ENCODE measurements around the gene GSAP.

GSAP gene

DNA sequence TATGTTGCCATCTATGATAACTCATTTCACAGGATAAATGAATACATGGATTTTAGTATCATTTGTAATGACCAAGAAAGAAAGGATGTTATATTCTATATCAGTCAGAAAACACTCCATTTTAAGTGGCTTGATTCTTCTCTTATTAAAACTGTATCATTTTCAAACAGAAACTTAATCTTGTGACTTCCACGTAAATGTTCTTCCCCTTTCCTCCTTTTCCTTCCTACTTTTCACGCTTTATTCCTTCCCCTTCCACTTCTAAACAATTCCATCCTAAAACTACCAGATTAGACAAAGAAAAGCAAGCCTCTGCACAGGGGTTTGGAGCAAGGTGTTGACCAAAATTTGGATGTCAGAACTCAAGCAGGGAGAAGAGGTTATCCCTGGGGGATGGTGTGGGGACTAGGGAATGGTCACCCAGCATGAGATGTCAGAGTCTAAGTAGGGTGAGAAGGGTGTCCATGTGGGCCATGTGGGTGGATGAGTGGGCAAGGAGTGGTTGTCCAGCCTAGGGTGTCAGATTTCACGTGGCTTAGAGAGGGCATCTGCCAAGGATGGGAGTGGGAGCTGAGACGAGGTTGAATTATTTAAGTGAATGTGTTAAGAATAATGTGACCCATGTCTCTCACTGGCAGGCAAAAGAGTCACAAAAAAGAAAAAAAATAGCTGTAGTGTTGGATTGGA, 5.0 kb upstream of the GSAP start:
- no peaks in the 10 kb centered on the region for H3K27me3 ChIP-seq (replicated peaks; ENCODE audit: control insufficient read depth, insufficient read depth, low read length)
- no peak overlapping the region for H3K4me3 ChIP-seq (ENCODE audit: low read length)
- H3K36me3 ChIP-seq (ENCODE audit: control insufficient read depth, insufficient read depth, low read length, severe bottlenecking), result no peaks in the 10 kb centered on the region
- peaks cover 21% of the 10 kb centered on the region for H3K4me1 ChIP-seq (ENCODE audit: control insufficient read depth, insufficient read depth, low read length)
- no peak overlapping the region for H3K9ac ChIP-seq (ENCODE audit: low read length)
- DNase-seq (ENCODE audit: low read depth), result no peak
- no peaks in the 10 kb centered on the region for H3K9me3 ChIP-seq (ENCODE audit: control insufficient read depth, low read length)

DNA sequence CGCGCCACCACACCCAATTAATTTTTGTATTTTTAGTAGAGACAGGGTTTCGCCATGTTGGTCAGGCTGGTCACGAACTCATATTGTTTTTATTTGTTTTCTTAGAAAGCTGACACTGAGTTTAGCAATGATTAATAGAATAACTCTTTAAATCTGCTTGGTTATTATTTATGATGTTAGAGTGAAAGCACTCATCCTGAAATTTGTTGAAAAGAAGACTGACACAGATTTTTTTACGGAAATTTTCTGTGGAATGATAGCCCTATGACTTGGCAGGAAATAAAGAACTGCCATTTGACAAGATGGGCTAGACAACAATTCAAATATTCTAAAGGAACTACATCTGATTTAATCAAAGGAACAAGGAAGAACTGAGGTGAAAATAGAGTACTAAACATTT, 4.3 kb upstream of the GSAP start:
- Histone ChIP-seq H3K9me3 (ENCODE audit: control insufficient read depth, low read length) (no peaks in the 10 kb centered on the region), H3K4me1 (ENCODE audit: control insufficient read depth, insufficient read depth, low read length) (peaks cover 16% of the 10 kb centered on the region), H3K36me3 (ENCODE audit: control insufficient read depth, insufficient read depth, low read length, severe bottlenecking) (no peaks in the 10 kb centered on the region), H3K27me3 (replicated peaks; ENCODE audit: control insufficient read depth, insufficient read depth, low read length) (no peaks in the 10 kb centered on the region), H3K4me3 (ENCODE audit: low read length) (no peak overlapping the region), H3K9ac (ENCODE audit: low read length) (no peak overlapping the region)
- DNase-seq (ENCODE audit: low read depth), result no peak

DNA sequence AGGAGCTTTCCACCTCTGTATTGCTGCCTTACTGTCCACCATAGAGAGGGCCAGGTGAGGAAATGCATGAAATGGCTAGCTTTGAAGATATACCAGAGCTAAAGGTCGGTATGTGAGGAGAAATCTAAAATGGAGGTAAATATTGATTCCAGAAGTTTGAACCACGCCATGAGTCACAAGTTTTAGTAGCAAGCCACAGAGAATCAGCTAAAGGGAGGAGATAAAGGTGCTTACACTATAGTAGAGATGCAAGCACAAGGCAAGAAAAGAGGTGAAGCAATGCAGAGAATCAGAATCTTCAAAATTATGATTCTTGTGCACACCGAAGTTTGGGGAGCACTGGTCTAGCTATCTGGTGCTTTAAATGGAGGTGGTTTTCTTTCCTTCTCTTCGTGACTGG, 3.0 kb upstream of the GSAP start:
- Histone ChIP-seq H3K27me3 (replicated peaks; ENCODE audit: control insufficient read depth, insufficient read depth, low read length) (no peaks in the 10 kb centered on the region), H3K9ac (ENCODE audit: low read length) (no peak overlapping the region), H3K4me3 (ENCODE audit: low read length) (no peak overlapping the region), H3K9me3 (ENCODE audit: control insufficient read depth, low read length) (no peaks in the 10 kb centered on the region), H3K4me1 (ENCODE audit: control insufficient read depth, insufficient read depth, low read length) (peaks cover 13% of the 10 kb centered on the region), H3K36me3 (ENCODE audit: control insufficient read depth, insufficient read depth, low read length, severe bottlenecking) (no peaks in the 10 kb centered on the region)
- DNase-seq (ENCODE audit: low read depth), result no peak

DNA sequence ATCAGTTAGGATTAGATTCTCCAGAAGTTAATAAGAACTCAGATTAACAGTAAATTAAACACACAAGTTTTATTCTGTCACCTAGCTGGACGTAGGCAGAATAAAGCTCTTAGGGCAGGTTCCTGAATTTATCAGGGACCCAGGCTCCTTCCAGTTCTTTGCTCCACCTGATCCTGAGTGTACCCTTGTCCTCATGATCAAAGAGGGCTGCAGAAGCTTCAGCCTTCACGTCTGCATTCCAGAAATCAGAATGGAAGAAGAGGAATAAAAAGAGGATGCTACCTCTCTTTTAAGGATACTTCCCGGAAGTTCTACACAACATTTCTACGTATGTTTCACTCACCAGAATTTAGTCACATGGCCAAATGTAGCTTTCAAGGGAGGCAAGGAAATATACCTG, 1.7 kb upstream of the GSAP start:
- Histone ChIP-seq H3K4me1 (ENCODE audit: control insufficient read depth, insufficient read depth, low read length) (peaks cover 22% of the 10 kb centered on the region), H3K9me3 (ENCODE audit: control insufficient read depth, low read length) (no peaks in the 10 kb centered on the region), H3K9ac (ENCODE audit: low read length) (no peak overlapping the region), H3K27me3 (replicated peaks; ENCODE audit: control insufficient read depth, insufficient read depth, low read length) (no peaks in the 10 kb centered on the region), H3K4me3 (ENCODE audit: low read length) (no peak overlapping the region), H3K36me3 (ENCODE audit: control insufficient read depth, insufficient read depth, low read length, severe bottlenecking) (no peaks in the 10 kb centered on the region)
- no peak for DNase-seq (ENCODE audit: low read depth)

DNA sequence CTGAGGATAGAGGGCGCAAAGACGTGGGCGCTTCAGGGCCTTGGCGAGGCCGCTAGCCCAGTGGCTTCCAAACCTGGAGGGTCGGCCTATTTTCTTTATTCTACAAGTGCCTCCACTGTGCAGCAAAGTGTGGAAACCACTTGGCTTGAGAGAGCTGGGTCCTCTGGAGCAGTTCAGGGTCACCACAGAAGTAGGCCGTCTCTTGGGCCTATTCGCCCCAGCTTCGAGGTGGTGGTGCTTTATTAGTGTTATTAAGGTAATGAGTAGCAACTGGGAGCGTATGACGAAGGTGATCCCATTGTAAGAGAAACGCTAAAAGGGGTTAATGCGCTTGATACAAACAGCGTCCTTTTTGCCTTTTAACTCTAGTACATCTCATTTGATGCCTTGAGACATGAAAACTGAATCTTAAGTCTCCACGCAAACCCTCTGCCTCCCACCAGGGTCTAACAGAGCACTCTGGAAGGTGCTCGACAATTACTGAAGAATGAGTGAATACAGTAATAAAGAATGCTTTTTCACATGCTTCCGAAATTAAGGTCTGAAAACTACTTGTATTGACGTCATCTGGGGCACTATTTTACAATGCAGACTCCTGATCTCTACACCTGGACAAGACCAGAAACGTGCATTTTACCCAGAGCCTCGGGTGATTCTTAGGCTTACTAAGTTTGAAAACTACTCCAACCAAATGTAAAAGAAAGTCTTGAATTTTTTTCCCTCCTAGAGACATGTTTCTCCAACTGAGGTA, 647 bp upstream of the GSAP start:
- Histone ChIP-seq H3K4me1 (ENCODE audit: control insufficient read depth, insufficient read depth, low read length) (peaks cover 22% of the 10 kb centered on the region), H3K4me3 (ENCODE audit: low read length) (peak overlapping the region; percentile 82), H3K36me3 (ENCODE audit: control insufficient read depth, insufficient read depth, low read length, severe bottlenecking) (no peaks in the 10 kb centered on the region), H3K9me3 (ENCODE audit: control insufficient read depth, low read length) (no peaks in the 10 kb centered on the region), H3K27me3 (replicated peaks; ENCODE audit: control insufficient read depth, insufficient read depth, low read length) (no peaks in the 10 kb centered on the region), H3K9ac (ENCODE audit: low read length) (peak overlapping the region; percentile 83)
- DNase-seq (ENCODE audit: low read depth), result no peak

DNA sequence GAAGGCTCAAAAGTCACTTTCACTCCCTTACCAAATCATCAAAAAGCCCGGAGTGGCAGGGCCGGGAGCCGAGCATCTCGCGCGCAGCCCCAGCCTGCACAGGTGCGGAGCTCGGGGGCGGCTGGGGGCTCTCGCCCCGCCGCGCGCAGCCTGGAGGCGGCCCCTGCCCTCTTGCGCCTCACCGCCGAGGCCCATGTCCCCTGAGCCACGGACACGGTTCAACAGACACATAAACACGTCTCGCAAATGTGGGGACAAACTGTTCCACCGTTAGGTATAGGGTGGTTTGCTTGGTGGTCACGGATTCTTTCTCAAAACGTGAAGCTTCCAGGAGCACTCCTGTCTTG, 700 bp downstream of the GSAP start:
- H3K36me3 ChIP-seq (ENCODE audit: control insufficient read depth, insufficient read depth, low read length, severe bottlenecking), result no peaks in the 10 kb centered on the region
- H3K4me3 ChIP-seq (ENCODE audit: low read length), result peak overlapping the region; percentile 82
- DNase-seq (ENCODE audit: low read depth), result no peak
- H3K9me3 ChIP-seq (ENCODE audit: control insufficient read depth, low read length), result no peaks in the 10 kb centered on the region
- peaks cover 32% of the 10 kb centered on the region for H3K4me1 ChIP-seq (ENCODE audit: control insufficient read depth, insufficient read depth, low read length)
- H3K9ac ChIP-seq (ENCODE audit: low read length), result peak overlapping the region; percentile 83
- H3K27me3 ChIP-seq (replicated peaks; ENCODE audit: control insufficient read depth, insufficient read depth, low read length), result no peaks in the 10 kb centered on the region

DNA sequence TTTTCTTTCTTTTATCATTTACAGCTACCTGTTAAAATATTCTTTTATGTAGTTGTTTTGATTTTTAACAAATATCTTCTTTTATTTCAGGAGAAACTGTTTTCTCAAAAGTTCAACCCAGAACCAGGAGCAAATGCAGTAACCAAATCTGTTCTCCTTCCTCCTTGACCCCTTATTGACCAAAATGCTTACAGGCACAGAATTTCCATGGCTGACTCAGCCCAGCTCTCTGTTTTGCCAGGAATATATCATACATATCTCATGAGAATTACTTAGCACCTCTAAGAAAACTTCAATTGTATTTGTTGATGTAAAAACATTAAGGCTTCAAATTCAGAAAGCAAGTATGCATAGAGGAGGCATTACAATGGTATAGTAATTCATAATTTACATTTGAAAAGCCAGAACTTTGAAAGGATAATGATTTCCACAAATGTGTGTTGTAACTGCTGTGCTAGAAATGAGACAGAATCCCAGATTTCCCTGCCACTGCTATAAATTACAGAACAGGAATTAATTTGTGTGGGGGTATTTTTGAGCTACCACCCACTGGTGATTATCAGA, 2.2 kb downstream of the GSAP start:
- peak overlapping the region; percentile 20 for H3K9ac ChIP-seq (ENCODE audit: low read length)
- H3K27me3 ChIP-seq (replicated peaks; ENCODE audit: control insufficient read depth, insufficient read depth, low read length), result no peaks in the 10 kb centered on the region
- no peak overlapping the region for H3K4me3 ChIP-seq (ENCODE audit: low read length)
- H3K4me1 ChIP-seq (ENCODE audit: control insufficient read depth, insufficient read depth, low read length), result peaks cover 44% of the 10 kb centered on the region
- no peaks in the 10 kb centered on the region for H3K36me3 ChIP-seq (ENCODE audit: control insufficient read depth, insufficient read depth, low read length, severe bottlenecking)
- H3K9me3 ChIP-seq (ENCODE audit: control insufficient read depth, low read length), result no peaks in the 10 kb centered on the region
- peak; percentile 25 for DNase-seq (ENCODE audit: low read depth)

DNA sequence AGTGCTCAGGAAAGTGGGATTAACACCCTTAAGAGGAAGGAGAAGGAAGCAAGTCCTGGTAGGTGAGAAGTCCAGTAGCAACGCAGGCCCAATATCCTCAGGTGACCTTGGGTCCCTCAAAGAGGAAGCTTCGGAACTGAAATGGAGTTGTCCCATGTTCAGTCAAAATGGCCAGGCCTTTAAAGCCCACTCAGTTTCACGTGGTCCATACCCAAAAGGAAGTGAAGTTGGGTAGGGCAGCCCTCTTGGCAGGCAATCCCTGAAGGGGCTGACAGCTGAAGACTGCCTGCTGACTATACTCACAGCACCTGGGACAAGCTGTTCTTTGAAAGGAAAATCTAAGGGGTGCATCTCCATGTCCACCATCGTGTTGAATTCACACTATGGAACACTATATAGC, 3.0 kb downstream of the GSAP start:
- H3K27me3 ChIP-seq (replicated peaks; ENCODE audit: control insufficient read depth, insufficient read depth, low read length), result no peaks in the 10 kb centered on the region
- H3K36me3 ChIP-seq (ENCODE audit: control insufficient read depth, insufficient read depth, low read length, severe bottlenecking), result no peaks in the 10 kb centered on the region
- H3K4me1 ChIP-seq (ENCODE audit: control insufficient read depth, insufficient read depth, low read length), result peaks cover 48% of the 10 kb centered on the region
- no peak overlapping the region for H3K4me3 ChIP-seq (ENCODE audit: low read length)
- no peak for DNase-seq (ENCODE audit: low read depth)
- H3K9ac ChIP-seq (ENCODE audit: low read length), result no peak overlapping the region
- no peaks in the 10 kb centered on the region for H3K9me3 ChIP-seq (ENCODE audit: control insufficient read depth, low read length)

GRCh38 chr7:77409739-77410547, 6.2 kb downstream of the GSAP start:
- DNase-seq (ENCODE audit: low read depth), result peak; percentile 77
- Histone ChIP-seq H3K9me3 (ENCODE audit: control insufficient read depth, low read length) (no peaks in the 10 kb centered on the region), H3K9ac (ENCODE audit: low read length) (peak overlapping the region; percentile 72), H3K36me3 (ENCODE audit: control insufficient read depth, insufficient read depth, low read length, severe bottlenecking) (no peaks in the 10 kb centered on the region), H3K4me1 (ENCODE audit: control insufficient read depth, insufficient read depth, low read length) (peaks cover 40% of the 10 kb centered on the region), H3K27me3 (replicated peaks; ENCODE audit: control insufficient read depth, insufficient read depth, low read length) (no peaks in the 10 kb centered on the region), H3K4me3 (ENCODE audit: low read length) (peak overlapping the region; percentile 40)

DNA sequence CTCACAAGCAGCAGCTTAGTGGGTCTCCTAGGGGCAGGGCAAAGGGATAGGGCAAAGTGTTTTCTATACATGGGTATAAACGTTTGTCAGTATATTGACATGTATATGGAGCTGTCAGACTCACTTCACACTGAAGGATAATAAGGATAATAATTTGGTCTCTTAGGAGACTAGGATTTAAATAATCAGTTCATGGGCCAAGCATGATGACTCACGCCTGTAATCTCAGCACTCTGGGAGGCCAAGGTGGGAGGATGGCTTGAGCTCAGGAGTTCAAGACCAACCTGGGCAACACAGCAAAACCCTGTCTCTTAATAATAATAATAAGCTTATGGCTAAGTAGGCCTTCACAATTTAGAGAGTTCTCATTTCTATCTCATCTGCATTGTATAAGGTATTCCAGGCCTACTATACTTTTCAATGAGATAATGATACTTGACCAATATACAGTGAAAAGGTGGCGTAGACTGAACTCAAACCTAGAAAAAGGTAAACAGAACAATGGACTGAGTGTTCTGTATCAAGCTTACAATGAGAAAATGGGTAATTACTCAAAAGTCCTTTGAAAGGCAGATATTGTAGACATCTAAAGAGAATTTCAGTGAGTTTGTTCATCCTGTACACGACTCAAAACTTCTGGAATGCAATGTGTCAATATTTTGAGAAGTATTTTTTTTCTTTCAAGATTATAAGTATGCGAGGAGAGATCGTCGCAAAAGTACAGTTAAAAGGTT, 7.0 kb downstream of the GSAP start:
- DNase-seq (ENCODE audit: low read depth), result peak; percentile 50

More for the DNA sequence above, 7.0 kb downstream of the GSAP start:
- Histone ChIP-seq H3K4me1 (ENCODE audit: control insufficient read depth, insufficient read depth, low read length) (peaks cover 37% of the 10 kb centered on the region), H3K27me3 (replicated peaks; ENCODE audit: control insufficient read depth, insufficient read depth, low read length) (no peaks in the 10 kb centered on the region), H3K9me3 (ENCODE audit: control insufficient read depth, low read length) (no peaks in the 10 kb centered on the region), H3K36me3 (ENCODE audit: control insufficient read depth, insufficient read depth, low read length, severe bottlenecking) (no peaks in the 10 kb centered on the region), H3K4me3 (ENCODE audit: low read length) (no peak overlapping the region), H3K9ac (ENCODE audit: low read length) (no peak overlapping the region)
